HG03045 (cell line): ENCODE data around the gene UTF1.
"Not testable (repeated sequence)": the region's sequence is repeated elsewhere in the genome, so short reads cannot be mapped to it uniquely, and the experiment has no call there.

Source experiments
- ATAC-seq: cut with Tn5 transposase; IDR thresholded peaks from one replicate; pipeline ENCODE4 v1.9.1; 2021; ENCODE audit warnings: mild to moderate bottlenecking, moderate library complexity; ENCODE audit not compliant: unreplicated experiment

The UTF1 gene

GRCh38 chr10:133261726-133262325, 31.8 kb downstream of the UTF1 start:
- peak; percentile 63 for ATAC-seq

- ATAC-seq, result no peak
Observed at GRCh38 chr10:133262696-133263095, 32.7 kb downstream of the UTF1 start.

DNA sequence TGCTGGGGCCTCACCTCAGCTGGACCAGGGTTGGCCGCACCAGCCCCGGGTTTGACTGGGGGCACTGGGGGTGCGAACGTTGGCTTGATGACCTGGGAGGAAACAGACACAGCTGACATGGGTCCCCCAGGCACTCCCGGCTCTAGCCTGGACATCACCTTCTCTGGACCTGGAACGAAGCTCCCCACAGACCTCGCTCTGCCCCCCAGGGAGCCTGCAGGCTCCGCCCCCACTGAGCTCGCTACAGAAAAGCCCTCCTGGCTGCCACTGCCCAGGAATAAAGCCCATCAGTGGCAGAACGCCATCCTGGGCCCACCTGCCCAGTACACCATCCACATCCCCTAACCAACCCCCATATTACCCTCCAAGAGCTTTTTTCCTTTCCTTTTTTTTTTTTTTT, 33.7 kb downstream of the UTF1 start:
- no peak for ATAC-seq

- no peak for ATAC-seq
Observed at GRCh38 chr10:133264461-133264860, 34.4 kb downstream of the UTF1 start.

GRCh38 chr10:133265052-133265451, 35.0 kb downstream of the UTF1 start:
- ATAC-seq, result not testable (repeated sequence)

GRCh38 chr10:133266056-133266795, 36.2 kb downstream of the UTF1 start:
- ATAC-seq, result no peak

DNA sequence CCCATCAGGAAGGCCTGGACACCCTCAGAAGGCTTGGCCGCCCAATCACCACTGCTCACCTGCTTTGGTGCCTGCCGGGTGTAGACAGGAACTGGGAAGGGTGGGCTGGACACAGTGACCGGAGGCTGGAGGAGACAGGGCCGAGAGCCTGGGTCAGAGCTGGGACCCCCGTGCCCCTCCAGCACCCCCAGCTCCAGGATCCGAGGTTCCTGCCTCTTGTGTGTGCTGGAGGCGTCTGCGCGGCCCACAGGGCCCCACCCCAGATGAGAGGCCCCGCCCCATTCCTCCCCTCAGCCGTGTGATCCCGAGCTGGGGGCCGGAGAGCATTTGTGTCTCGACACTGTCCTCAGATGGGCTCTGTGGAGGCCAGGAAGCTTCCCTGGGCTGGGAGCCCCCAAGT, 37.3 kb downstream of the UTF1 start:
- ATAC-seq, result no peak

DNA sequence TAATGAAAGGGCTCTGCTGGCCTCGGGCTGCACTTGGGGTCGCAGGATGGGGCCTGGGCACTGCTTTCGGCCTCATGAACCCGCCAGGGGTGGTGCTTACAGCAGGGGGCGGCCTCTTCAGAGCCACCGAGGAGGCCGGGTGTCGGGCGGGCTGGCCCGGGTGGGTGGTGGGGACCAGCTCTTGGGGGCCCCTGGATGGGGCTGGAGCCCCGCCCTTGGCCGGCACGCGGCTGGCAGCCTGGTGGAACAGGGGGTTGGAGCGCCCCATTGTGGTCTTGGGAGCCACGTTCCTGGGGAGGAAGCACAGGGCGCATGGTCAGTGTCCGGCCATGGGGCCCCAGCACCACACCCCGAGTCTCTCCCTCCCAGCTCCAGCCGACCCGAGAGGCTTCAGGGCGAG, 37.8 kb downstream of the UTF1 start:
- no peak for ATAC-seq

GRCh38 chr10:133268532-133268931, 38.5 kb downstream of the UTF1 start:
- no peak for ATAC-seq

GRCh38 chr10:133269367-133269766, 39.4 kb downstream of the UTF1 start:
- no peak for ATAC-seq

GRCh38 chr10:133270204-133270603, 40.2 kb downstream of the UTF1 start:
- no peak for ATAC-seq

GRCh38 chr10:133270773-133271297, 40.8 kb downstream of the UTF1 start:
- no peak for ATAC-seq

DNA sequence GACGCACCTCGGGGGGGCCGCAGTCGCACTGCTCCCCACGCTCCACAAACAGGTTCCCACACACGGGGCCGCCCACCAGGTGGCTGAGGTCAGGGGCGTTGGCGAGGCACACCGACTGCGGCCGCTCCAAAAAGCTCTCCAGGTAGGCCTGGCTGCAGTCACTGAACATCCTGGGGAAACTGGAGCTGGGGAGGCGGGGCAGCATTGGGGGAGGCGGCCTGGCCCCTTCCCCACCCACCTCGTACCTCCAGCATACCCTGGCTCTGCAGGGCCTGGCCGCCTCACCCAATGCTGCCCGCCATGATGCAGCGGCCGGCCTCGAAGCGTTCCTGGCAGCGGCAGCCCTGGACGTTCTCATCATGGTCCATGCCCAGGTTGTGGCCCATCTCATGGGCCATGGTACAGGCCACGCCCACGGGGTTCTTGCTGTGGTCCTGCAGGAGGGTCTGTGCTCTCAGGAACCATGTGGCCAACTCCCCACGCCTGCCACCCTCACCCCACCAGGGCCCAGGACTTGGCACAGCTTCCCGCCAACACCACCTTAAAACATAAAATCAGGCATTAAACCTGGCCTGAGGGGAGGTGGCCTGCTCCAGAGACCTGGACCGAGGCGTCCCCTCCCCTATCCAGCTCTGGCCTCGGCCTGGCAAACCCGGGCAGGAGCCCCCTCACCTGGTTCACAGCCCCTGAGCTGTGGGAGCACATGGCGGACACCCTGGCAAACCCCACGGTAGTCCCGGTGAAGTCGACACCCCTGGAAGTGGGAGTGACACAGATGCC, 41.7 kb downstream of the UTF1 start:
- no peak for ATAC-seq

GRCh38 chr10:133272301-133272963, 42.4 kb downstream of the UTF1 start:
- no peak for ATAC-seq

GRCh38 chr10:133272964-133273420, 43.0 kb downstream of the UTF1 start:
- no peak for ATAC-seq

- no peak for ATAC-seq
Observed at GRCh38 chr10:133273534-133274143, 43.6 kb downstream of the UTF1 start.

DNA sequence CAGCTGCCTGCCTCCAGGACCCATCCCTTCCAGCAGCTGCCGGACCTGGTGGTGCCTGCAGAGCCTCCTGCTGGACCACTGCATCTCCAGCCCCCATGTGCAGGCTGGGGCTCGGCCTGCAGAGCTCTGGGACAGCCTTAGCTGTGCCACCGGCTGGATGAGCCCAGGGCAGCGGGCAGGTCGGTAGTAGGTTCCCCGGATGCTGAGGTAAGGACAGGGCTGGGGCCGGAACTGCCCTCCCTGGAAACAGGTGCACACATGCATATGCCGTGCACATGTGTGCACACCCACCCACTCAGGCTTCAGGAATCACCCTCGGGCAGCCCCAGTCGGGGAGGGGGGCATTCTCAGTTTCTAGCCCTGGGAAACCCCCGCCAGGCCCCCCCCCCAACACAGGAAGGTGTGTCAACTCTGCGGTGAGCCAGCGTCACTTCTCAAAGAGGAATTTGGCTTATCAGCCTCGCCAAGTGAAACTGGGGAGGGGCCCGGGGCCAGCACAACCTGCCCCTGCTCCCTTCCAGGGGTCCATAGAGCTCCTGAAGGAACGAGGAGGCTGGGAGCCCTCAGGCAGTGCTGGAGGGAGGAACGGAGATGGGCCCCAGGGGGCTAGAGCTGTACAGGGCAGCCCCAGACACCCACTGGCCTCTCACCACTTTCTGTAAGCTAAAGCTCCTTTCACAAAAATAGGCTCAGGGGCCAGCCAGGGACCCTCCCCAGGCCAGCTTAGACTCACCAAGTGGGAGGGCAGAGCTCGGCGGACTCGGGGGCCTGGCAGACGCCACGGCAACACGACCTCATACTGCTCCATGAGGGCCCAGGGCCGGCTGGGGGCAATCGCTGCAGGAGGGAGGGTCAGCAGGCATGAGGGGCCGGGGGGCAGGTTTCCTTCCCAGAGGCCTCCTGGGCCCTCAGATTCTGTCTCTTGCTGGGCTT, 45.0 kb downstream of the UTF1 start:
- ATAC-seq, result peak; percentile 43

- peak; percentile 25 for ATAC-seq
Observed at GRCh38 chr10:133275684-133276092, 45.7 kb downstream of the UTF1 start.

- no peak for ATAC-seq
Observed at GRCh38 chr10:133276100-133276434, 46.0 kb downstream of the UTF1 start.
